ENCODE data around the gene ABHD8. TPM values are rescaled to one million over a fixed set of nuclear protein-coding genes. Genes with fewer than 3 reads are reported as not detected.

ABHD8 gene
- total RNA-seq, 5 donors from 2014 or later (not counting 1 experiment from before 2014, with no cell fraction given), result 5.3 to 12.4 (median 11.3) TPM

GRCh38 chr19:17322854-17323253 lies 19.6 kb upstream of the ABHD8 start:
- Mint-ChIP-seq H3K27ac (no peak overlapping the region), H3K27me3 (no peaks in the 10 kb centered on the region), H3K4me3 (peak overlapping the region in 2 of 3 donors; percentile 25 to 61), H3K36me3 (peaks cover 11% of the 10 kb centered on the region), H3K4me1 (peaks cover 4 to 12% (median 7%) of the 10 kb centered on the region in 3 donors), H3K9me3 (no peaks in the 10 kb centered on the region)
- H3K4me3 ChIP-seq (ENCODE audit: control insufficient read depth in 1 of 2, extremely low read depth in 1 of 2, low read length in 1 of 2), result no peak overlapping the region
- DNase-seq (no peak), ATAC-seq (replicated peaks in 1 of 4) (no peak)
- H3K9me3 ChIP-seq, result no peaks in the 10 kb centered on the region
- ChIA-PET POLR2A (no interaction called here), CTCF (no interaction called here)
- 80% methylated on average over 1 of the region's 10 CpGs for WGBS (ENCODE audit: insufficient coverage)
- H3K36me3 ChIP-seq (ENCODE audit: control insufficient read depth in 2 of 2, extremely low read depth in 1 of 2, insufficient read depth in 1 of 2, low read length in 1 of 2), result peaks cover 22 to 27% of the 10 kb centered on the region in 2 donors
- no peaks in the 10 kb centered on the region for H3K27me3 ChIP-seq (replicated peaks in 1 of 2; ENCODE audit: control insufficient read depth in 2 of 2, extremely low read depth in 1 of 2, insufficient read depth in 2 of 2, low read length in 1 of 2)
- H3K27ac ChIP-seq (ENCODE audit: low read length), result no peak overlapping the region
- peaks cover 0 to 15% of the 10 kb centered on the region in 2 experiments for H3K4me1 ChIP-seq (ENCODE audit: control insufficient read depth in 1 of 2, extremely low read depth in 1 of 2, insufficient read depth in 2 of 2, low read length in 2 of 2)

GRCh38 chr19:17321655-17322489 lies 18.6 kb upstream of the ABHD8 start:
- CTCF ChIA-PET, result no interaction called here
- no peaks in the 10 kb centered on the region for H3K9me3 ChIP-seq
- H3K36me3 ChIP-seq (ENCODE audit: control insufficient read depth in 2 of 2, extremely low read depth in 1 of 2, insufficient read depth in 1 of 2, low read length in 1 of 2), result peaks cover 22 to 27% of the 10 kb centered on the region in 2 donors
- no peak overlapping the region for H3K27ac ChIP-seq (ENCODE audit: low read length)
- peaks cover 0 to 19% of the 10 kb centered on the region in 2 experiments for H3K4me1 ChIP-seq (ENCODE audit: control insufficient read depth in 1 of 2, extremely low read depth in 1 of 2, insufficient read depth in 2 of 2, low read length in 2 of 2)
- Mint-ChIP-seq H3K36me3 (peaks cover 11% of the 10 kb centered on the region), H3K9me3 (no peaks in the 10 kb centered on the region), H3K4me3 (no peak overlapping the region), H3K27ac (peak overlapping the region in 1 of 2 donors; percentile 48), H3K4me1 (peaks cover 4 to 12% (median 5%) of the 10 kb centered on the region in 3 donors), H3K27me3 (no peaks in the 10 kb centered on the region)
- DNase-seq (no peak), ATAC-seq (replicated peaks in 1 of 4) (no peak)
- 97% methylated on average over 16 of the region's 19 CpGs for WGBS (ENCODE audit: insufficient coverage)
- H3K4me3 ChIP-seq (ENCODE audit: control insufficient read depth in 1 of 2, extremely low read depth in 1 of 2, low read length in 1 of 2), result no peak overlapping the region
- no peaks in the 10 kb centered on the region for H3K27me3 ChIP-seq (replicated peaks in 1 of 2; ENCODE audit: control insufficient read depth in 2 of 2, extremely low read depth in 1 of 2, insufficient read depth in 2 of 2, low read length in 1 of 2)
- POLR2A ChIA-PET, result no interaction called here

GRCh38 chr19:17320435-17320834 lies 17.2 kb upstream of the ABHD8 start:
- Mint-ChIP-seq H3K4me3 (no peak overlapping the region), H3K27ac (no peak overlapping the region), H3K36me3 (peaks cover 20% of the 10 kb centered on the region), H3K9me3 (no peaks in the 10 kb centered on the region), H3K27me3 (no peaks in the 10 kb centered on the region), H3K4me1 (peaks cover 4 to 12% (median 7%) of the 10 kb centered on the region in 3 donors)
- peaks cover 27 to 29% of the 10 kb centered on the region in 2 donors for H3K36me3 ChIP-seq (ENCODE audit: control insufficient read depth in 2 of 2, extremely low read depth in 1 of 2, insufficient read depth in 1 of 2, low read length in 1 of 2)
- no peak for DNase-seq
- H3K4me3 ChIP-seq (ENCODE audit: control insufficient read depth in 1 of 2, extremely low read depth in 1 of 2, low read length in 1 of 2), result no peak overlapping the region
- peaks cover 0 to 19% of the 10 kb centered on the region in 2 experiments for H3K4me1 ChIP-seq (ENCODE audit: control insufficient read depth in 1 of 2, extremely low read depth in 1 of 2, insufficient read depth in 2 of 2, low read length in 2 of 2)
- CTCF ChIA-PET, result no interaction called here
- H3K9me3 ChIP-seq, result no peaks in the 10 kb centered on the region
- 83% methylated on average over 9 of the region's 11 CpGs for WGBS (ENCODE audit: insufficient coverage)
- ATAC-seq (replicated peaks in 1 of 4), result no peak
- H3K27me3 ChIP-seq (replicated peaks in 1 of 2; ENCODE audit: control insufficient read depth in 2 of 2, extremely low read depth in 1 of 2, insufficient read depth in 2 of 2, low read length in 1 of 2), result no peaks in the 10 kb centered on the region
- H3K27ac ChIP-seq (ENCODE audit: low read length), result no peak overlapping the region
- POLR2A ChIA-PET, result no interaction called here

GRCh38 chr19:17319473-17320238 lies 16.4 kb upstream of the ABHD8 start:
- ChIA-PET POLR2A (no interaction called here), CTCF (interaction anchor here in 1 of 2 donors (0.5 kb wide), 1 partner anchor 230 kb away, joined by 6 read pairs; no protein-coding TSS in a partner anchor)
- H3K36me3 ChIP-seq (ENCODE audit: control insufficient read depth in 2 of 2, extremely low read depth in 1 of 2, insufficient read depth in 1 of 2, low read length in 1 of 2), result peaks cover 24 to 33% of the 10 kb centered on the region in 2 donors

GRCh38 chr19:17318966-17319365 lies 15.7 kb upstream of the ABHD8 start:
- Histone ChIP-seq H3K4me3 (ENCODE audit: control insufficient read depth in 1 of 2, extremely low read depth in 1 of 2, low read length in 1 of 2) (no peak overlapping the region), H3K9me3 (no peaks in the 10 kb centered on the region), H3K4me1 (ENCODE audit: control insufficient read depth in 1 of 2, extremely low read depth in 1 of 2, insufficient read depth in 2 of 2, low read length in 2 of 2) (peaks cover 0 to 14% of the 10 kb centered on the region in 2 experiments), H3K27me3 (replicated peaks in 1 of 2; ENCODE audit: control insufficient read depth in 2 of 2, extremely low read depth in 1 of 2, insufficient read depth in 2 of 2, low read length in 1 of 2) (no peaks in the 10 kb centered on the region), H3K27ac (ENCODE audit: low read length) (no peak overlapping the region), H3K36me3 (ENCODE audit: control insufficient read depth in 2 of 2, extremely low read depth in 1 of 2, insufficient read depth in 1 of 2, low read length in 1 of 2) (peaks cover 26 to 40% of the 10 kb centered on the region in 2 donors)
- DNase-seq (no peak), ATAC-seq (replicated peaks in 1 of 4) (no peak)
- ChIA-PET CTCF (no interaction called here), POLR2A (no interaction called here)
- H3K4me1 Mint-ChIP-seq, result peaks cover 4 to 12% (median 7%) of the 10 kb centered on the region in 3 donors
- no peaks in the 10 kb centered on the region for H3K9me3 Mint-ChIP-seq
- 64% methylated on average over 2 of the region's 6 CpGs for WGBS (ENCODE audit: insufficient coverage)
- H3K27ac Mint-ChIP-seq, result no peak overlapping the region
- peaks cover 21% of the 10 kb centered on the region for H3K36me3 Mint-ChIP-seq
- no peak overlapping the region for H3K4me3 Mint-ChIP-seq
- no peaks in the 10 kb centered on the region for H3K27me3 Mint-ChIP-seq

More at GRCh38 chr19:17319473-17320238, 16.4 kb upstream of the ABHD8 start:
- Mint-ChIP-seq H3K27ac (no peak overlapping the region), H3K9me3 (no peaks in the 10 kb centered on the region), H3K36me3 (peaks cover 21% of the 10 kb centered on the region), H3K4me3 (no peak overlapping the region), H3K27me3 (no peaks in the 10 kb centered on the region), H3K4me1 (peaks cover 4 to 12% (median 7%) of the 10 kb centered on the region in 3 donors)
- DNase-seq, result no peak
- H3K4me3 ChIP-seq (ENCODE audit: control insufficient read depth in 1 of 2, extremely low read depth in 1 of 2, low read length in 1 of 2), result no peak overlapping the region
- no peak overlapping the region for H3K27ac ChIP-seq (ENCODE audit: low read length)
- H3K4me1 ChIP-seq (ENCODE audit: control insufficient read depth in 1 of 2, extremely low read depth in 1 of 2, insufficient read depth in 2 of 2, low read length in 2 of 2), result peaks cover 0 to 19% of the 10 kb centered on the region in 2 experiments
- H3K9me3 ChIP-seq, result no peaks in the 10 kb centered on the region
- no peak for ATAC-seq (replicated peaks in 1 of 4)
- no peaks in the 10 kb centered on the region for H3K27me3 ChIP-seq (replicated peaks in 1 of 2; ENCODE audit: control insufficient read depth in 2 of 2, extremely low read depth in 1 of 2, insufficient read depth in 2 of 2, low read length in 1 of 2)
- WGBS (ENCODE audit: insufficient coverage), result 94% methylated on average over 24 of the region's 40 CpGs

GRCh38 chr19:17314007-17314593 lies 10.9 kb upstream of the ABHD8 start:
- no peaks in the 10 kb centered on the region for H3K27me3 Mint-ChIP-seq
- POLR2A ChIA-PET, result interaction anchor here in 1 of 2 donors (0.6 kb wide), 1 partner anchor 19 kb away, joined by 4 read pairs; no protein-coding TSS in a partner anchor
- 97% methylated on average over 13 of the region's 19 CpGs for WGBS (ENCODE audit: insufficient coverage)
- H3K9me3 ChIP-seq, result no peaks in the 10 kb centered on the region
- H3K9me3 Mint-ChIP-seq, result no peaks in the 10 kb centered on the region
- no peak overlapping the region for H3K27ac ChIP-seq (ENCODE audit: low read length)
- no peak for ATAC-seq (replicated peaks in 1 of 4)
- H3K4me3 ChIP-seq (ENCODE audit: control insufficient read depth in 1 of 2, extremely low read depth in 1 of 2, low read length in 1 of 2), result no peak overlapping the region
- no peak overlapping the region for H3K27ac Mint-ChIP-seq
- peaks cover 14 to 37% of the 10 kb centered on the region in 2 donors for H3K36me3 ChIP-seq (ENCODE audit: control insufficient read depth in 2 of 2, extremely low read depth in 1 of 2, insufficient read depth in 1 of 2, low read length in 1 of 2)
- no peaks in the 10 kb centered on the region for H3K27me3 ChIP-seq (replicated peaks in 1 of 2; ENCODE audit: control insufficient read depth in 2 of 2, extremely low read depth in 1 of 2, insufficient read depth in 2 of 2, low read length in 1 of 2)
- peaks cover 14% of the 10 kb centered on the region for H3K36me3 Mint-ChIP-seq
- H3K4me1 Mint-ChIP-seq, result peaks cover 21 to 28% (median 25%) of the 10 kb centered on the region in 3 donors
- H3K4me3 Mint-ChIP-seq, result no peak overlapping the region
- CTCF ChIA-PET, result no interaction called here
- H3K4me1 ChIP-seq (ENCODE audit: control insufficient read depth in 1 of 2, extremely low read depth in 1 of 2, insufficient read depth in 2 of 2, low read length in 2 of 2), result peaks cover 6 to 34% of the 10 kb centered on the region in 2 experiments
- no peak for DNase-seq
